HG02870 (cell line): ENCODE measurements around the gene HOTAIR.

Experiments used
- ATAC-seq: cut with Tn5 transposase; IDR thresholded peaks from one replicate; pipeline ENCODE4 v1.9.1; 2021; ENCODE audit warnings: mild to moderate bottlenecking, moderate library complexity; ENCODE audit not compliant: unreplicated experiment

The HOTAIR gene

DNA sequence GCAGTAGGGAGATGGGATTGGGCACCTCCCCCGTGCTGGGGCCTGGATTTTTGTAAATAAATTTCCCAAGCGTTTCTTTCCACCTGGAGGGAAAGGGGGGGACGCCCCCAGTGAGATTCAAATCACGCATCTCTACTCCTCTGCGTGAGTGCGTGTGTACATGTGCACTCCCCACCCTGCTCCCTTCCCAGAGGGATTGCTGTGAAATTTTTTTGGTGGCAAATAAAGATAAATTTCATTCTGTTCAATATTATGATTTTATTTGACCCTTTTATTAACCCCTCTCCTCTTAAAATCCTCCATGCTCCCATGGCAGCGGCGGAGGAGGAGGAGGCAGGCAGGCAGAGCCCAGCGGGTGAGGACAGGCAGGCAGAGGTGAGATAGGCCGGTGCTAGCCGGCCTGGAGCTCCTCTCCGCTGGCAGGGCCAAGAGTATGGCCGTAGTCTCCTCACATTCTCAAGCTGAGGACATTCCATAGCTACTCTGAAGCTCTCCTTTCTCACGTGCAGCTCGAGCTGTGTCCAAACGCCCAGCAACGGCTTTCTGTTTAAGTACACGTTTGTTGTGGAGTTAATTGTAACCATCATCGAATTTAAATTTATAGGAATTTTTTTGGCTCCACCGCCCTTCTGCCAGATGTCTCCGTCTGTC is 1.5 kb upstream of the HOTAIR start:
- ATAC-seq, result no peak

GRCh38 chr12:53975479-53976152 is 862 bp upstream of the HOTAIR start:
- no peak for ATAC-seq

- no peak for ATAC-seq
Observed at GRCh38 chr12:53975064-53975471, 314 bp upstream of the HOTAIR start.

GRCh38 chr12:53973236-53974042 is 1.3 kb downstream of the HOTAIR start:
- no peak for ATAC-seq

DNA sequence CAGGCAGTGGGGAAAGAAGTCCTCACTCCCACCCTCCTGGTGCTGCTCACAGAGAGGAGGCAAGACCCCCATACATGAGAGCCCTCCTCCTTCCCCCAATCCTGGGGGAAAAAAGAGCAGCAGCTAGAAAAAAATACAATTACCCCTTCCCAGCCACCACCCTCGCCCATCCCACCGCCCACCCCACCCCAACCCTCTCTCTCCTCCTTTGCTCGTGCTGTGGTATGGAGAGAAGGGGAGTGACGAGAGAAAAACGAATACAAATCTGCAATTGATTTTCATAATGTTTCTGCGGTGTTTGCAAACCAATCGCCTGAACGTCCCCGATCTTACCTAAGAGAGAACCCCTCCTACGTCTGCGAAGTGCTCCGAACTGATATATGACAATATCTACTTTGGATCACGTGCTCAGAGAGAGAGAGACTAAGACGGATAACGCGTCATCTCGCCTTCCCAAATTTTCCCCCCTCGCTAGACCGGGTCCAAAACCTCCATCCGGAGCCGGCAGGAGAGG is 2.0 kb downstream of the HOTAIR start, which contains the start of gene HOXC11:
Gene HOXC11 (plus strand): TSS at position 405 of the 514 bp plus-strand sequence. CDS start 116 bp downstream, outside the sequence.
- no peak for ATAC-seq

GRCh38 chr12:53972152-53972702 is 2.5 kb downstream of the HOTAIR start:
- ATAC-seq, result no peak

DNA sequence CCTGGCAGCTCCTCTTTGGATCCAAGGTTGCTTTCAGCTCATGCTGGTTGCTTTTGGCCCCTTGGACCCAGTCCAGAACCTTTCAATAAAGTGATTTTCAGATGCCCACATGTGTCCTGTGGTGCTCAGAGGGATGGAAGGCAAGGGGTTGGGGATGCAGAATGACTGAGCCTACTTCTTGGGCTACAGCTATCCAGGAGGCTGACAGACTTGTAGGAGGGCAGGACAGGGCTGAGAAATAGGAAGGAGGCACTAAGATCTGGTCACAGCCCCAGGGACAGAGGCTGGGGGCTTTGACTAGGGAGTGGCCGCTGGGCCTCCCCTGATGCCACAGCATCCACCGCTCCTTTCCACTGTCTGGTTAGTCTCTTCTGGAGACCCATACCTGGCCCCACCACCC is 3.1 kb downstream of the HOTAIR start:
- no peak for ATAC-seq

DNA sequence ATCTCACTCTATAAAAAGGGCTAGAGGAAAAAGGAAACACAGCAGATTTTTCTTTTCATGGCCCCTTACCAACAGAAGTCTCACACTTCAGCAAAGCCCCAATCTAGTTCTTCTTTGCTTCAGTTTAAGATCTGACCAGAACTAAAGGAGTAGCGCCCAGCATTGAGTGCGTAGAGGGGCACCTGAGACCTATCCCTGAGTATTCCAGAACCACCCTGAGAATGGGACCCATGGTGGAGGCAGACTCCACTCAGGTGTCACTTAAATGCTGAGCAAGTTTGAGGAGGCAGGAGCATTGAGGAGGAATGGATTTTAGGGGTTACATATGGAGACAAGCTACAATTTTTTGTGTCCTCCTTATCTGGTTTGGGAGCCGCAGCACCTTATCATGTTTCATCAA is 3.6 kb downstream of the HOTAIR start:
- ATAC-seq, result no peak

DNA sequence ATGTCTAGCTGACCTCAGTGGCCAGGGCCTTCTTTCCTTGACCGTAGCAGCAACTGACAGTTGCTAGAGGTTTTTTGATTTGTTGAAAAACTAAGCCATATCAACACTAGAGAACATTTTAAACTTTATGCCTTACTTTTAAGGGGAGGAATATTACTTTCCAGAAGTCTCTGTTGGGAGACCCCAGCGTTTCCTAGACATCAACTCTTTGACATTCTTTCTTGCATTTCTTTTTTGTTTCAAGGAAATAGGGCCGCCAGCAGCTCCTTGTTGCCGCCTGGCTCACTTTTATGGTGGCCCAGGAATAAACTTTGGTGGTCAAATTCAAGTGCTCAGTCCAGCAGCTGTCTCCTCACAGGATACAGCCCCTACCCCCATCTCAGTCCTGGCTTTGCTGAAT is 4.3 kb downstream of the HOTAIR start:
- no peak for ATAC-seq

DNA sequence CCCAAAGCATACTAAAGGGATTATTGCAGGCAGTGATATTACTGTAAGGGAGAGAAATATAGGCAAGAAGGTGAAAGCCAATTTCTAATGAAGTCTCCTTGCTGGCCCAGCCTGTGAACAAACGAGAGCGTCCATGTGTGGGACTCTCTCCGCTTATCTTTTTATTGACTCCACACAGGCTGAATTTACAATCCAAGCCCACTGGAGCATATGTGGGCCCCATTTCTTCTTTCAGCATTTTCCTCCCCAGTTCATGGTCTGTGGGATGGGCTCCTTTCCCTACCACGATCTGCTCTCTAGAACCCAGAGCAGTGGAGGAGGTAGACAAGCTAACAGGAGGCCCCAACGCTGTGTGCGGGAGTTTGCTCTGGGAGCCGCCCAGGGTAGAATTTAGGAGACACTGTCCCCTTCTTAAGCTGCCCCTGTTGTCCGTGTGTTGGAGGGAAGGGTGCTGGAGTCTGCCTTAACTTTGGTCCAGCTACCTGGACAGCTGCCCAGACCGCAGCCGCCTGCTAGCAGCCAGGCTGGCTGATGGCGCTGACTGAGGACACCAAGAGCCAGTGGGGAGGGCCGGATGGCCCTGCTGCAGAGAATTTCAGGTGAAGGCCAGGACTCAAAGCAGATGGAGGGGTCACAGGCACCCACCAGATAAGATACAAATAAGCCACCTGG is 5.0 kb downstream of the HOTAIR start:
- no peak for ATAC-seq

DNA sequence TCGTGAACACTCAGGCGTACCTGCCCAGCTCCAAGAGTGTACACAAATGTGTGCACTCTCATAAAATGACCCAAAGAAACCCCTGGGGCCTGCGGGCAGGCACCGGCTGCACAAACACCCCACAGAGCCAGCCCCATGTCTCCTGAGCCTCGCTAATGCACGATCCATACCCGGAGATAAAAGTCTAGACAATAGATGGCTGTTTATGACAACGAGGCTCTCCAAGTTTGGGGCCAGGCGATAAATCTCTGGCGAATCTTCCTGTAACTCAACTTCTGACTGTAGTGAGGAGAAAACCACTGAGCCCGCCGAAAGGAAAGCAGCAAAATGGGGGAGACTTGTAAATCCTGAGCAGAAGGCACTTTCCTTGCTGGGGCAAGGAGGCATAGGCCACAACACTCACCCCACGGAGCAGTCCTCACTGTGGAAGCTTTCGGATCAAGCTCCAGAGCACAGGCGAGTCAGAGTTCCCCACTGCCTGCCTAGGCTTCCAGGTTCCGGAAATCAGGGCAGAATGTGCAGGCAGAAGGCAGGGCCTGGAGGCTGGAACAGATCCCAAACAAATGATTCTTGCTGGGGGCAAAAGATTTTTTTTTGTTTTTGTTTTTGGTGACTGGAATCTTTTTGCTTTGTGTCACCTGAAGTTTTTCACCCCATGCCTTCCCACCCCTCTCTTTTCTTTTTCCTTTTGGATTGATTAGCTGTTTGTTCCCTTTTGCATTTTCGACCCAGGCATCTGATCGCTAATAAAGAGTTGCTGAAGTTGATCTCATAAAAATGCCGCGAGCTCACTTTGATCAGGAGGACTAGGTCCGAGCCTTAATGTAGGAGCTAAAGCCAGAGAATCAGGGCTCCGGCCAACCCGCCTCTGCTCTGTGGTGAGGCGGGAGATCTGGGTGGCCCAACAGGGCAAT is 6.3 kb downstream of the HOTAIR start:
- no peak for ATAC-seq

GRCh38 chr12:53967421-53967925 is 7.3 kb downstream of the HOTAIR start:
- ATAC-seq, result no peak

GRCh38 chr12:53966385-53967133 is 8.2 kb downstream of the HOTAIR start:
- ATAC-seq, result no peak

- ATAC-seq, result no peak
Observed at GRCh38 chr12:53966085-53966384, 8.7 kb downstream of the HOTAIR start.

GRCh38 chr12:53965281-53966084 is 9.3 kb downstream of the HOTAIR start:
- ATAC-seq, result no peak

DNA sequence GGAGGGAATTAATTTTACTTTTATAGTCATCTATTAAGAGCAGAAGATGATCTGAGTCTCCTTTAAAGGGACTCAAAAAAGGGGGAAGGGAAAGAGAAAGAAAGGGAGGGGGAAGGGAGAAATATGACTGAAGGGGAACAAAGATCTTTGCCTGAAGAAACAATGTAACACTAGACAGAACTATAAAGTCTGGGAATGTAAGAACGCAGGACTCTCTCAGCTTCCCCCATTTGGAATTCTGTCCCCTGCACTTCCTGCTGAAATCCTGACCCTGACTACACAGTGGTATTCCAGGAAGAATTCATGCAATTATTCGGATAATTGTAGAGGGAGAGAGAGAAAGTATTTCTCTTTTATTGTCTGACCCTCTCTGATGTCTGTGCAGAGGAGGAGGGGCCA is 10.4 kb downstream of the HOTAIR start:
- ATAC-seq, result no peak

GRCh38 chr12:53963434-53964314 is 11.1 kb downstream of the HOTAIR start:
- no peak for ATAC-seq
